Mesenchymal stem cell (in vitro differentiated cells and primary cell): ENCODE data around the gene GKN2.

ENCODE experiments used
- DNase-seq: peaks from one replicate; pipeline ENCODE4 v3.0.0-alpha.2; 2013
- H2AFZ ChIP-seq: one replicate; pipeline ENCODE4 v1.6.1; 2013; ENCODE audit warnings: low read depth, mild to moderate bottlenecking, control low read depth, inconsistent platforms, low read length, moderate library complexity
- H2AK5ac ChIP-seq: 2 replicates; pipeline ENCODE4 v1.6.1; 2013; ENCODE audit warnings: low read length, moderate library complexity, mild to moderate bottlenecking, inconsistent platforms; ENCODE audit not compliant: severe bottlenecking
- H2BK120ac ChIP-seq: one replicate; pipeline ENCODE4 v1.6.1; 2013; ENCODE audit warnings: low read depth, mild to moderate bottlenecking, inconsistent platforms, low read length, moderate library complexity
- H2BK12ac ChIP-seq, 2 experiments: one replicate each; pipeline ENCODE4 v1.6.1; 2013; ENCODE audit warnings: inconsistent platforms in 2 of 2, low read length in 2 of 2, mild to moderate bottlenecking in 2 of 2, moderate library complexity in 2 of 2, control low read depth in 1 of 2
- H2BK15ac ChIP-seq: one replicate; pipeline ENCODE4 v1.6.1; 2013; ENCODE audit warnings: mild to moderate bottlenecking, low read depth, inconsistent platforms; ENCODE audit not compliant: poor library complexity, severe bottlenecking
- H2BK5ac ChIP-seq: 2 replicates; pipeline ENCODE4 v1.6.1; 2013; ENCODE audit warnings: low read depth, mild to moderate bottlenecking, low read length, control low read depth, inconsistent platforms; ENCODE audit not compliant: poor library complexity, severe bottlenecking
- H3K14ac ChIP-seq, 2 experiments: one replicate each; pipeline ENCODE4 v1.6.1; 2013; ENCODE audit warnings: inconsistent platforms in 2 of 2, low read length in 2 of 2, control low read depth in 1 of 2, mild to moderate bottlenecking in 1 of 2, moderate library complexity in 1 of 2
- H3K18ac ChIP-seq, 2 experiments: one replicate each; pipeline ENCODE4 v1.6.1; 2013; ENCODE audit warnings: inconsistent platforms in 2 of 2, low read length in 2 of 2, control low read depth in 1 of 2, low read depth in 1 of 2, mild to moderate bottlenecking in 1 of 2
- H3K23ac ChIP-seq, 2 experiments: one replicate each; pipeline ENCODE4 v1.6.1; 2013; ENCODE audit warnings: inconsistent platforms in 2 of 2, low read length in 2 of 2, mild to moderate bottlenecking in 2 of 2, moderate library complexity in 2 of 2, control low read depth in 1 of 2
- H3K27ac ChIP-seq: 2 replicates; pipeline ENCODE4 v1.5.1; 2013; ENCODE audit warnings: mild to moderate bottlenecking, moderate library complexity, low read length, control low read depth, inconsistent platforms; ENCODE audit not compliant: poor library complexity, severe bottlenecking
- H3K27me3 ChIP-seq, 2 experiments: 2 replicates each; pipeline versions ENCODE4 v1.6.1 to v1.7.0; 2013; ENCODE audit warnings: low read length in 2 of 2, mild to moderate bottlenecking in 2 of 2, moderate library complexity in 2 of 2, control low read depth in 1 of 2, inconsistent platforms in 1 of 2; ENCODE audit not compliant: control insufficient read depth in 1 of 2, insufficient read depth in 1 of 2
- H3K36me3 ChIP-seq, 2 experiments: 2 replicates each; pipeline versions ENCODE4 v1.6.1 to v1.7.0; 2013; ENCODE audit warnings: low read length in 2 of 2, control low read depth in 1 of 2, inconsistent platforms in 1 of 2, low read depth in 1 of 2, mild to moderate bottlenecking in 1 of 2; ENCODE audit not compliant: insufficient read depth in 2 of 2, control insufficient read depth in 1 of 2
- H3K4ac ChIP-seq, 2 experiments: one replicate each; pipeline ENCODE4 v1.6.1; 2013; ENCODE audit warnings: inconsistent platforms in 2 of 2, low read length in 2 of 2, mild to moderate bottlenecking in 2 of 2, moderate library complexity in 2 of 2, control low read depth in 1 of 2, low read depth in 1 of 2
- H3K4me1 ChIP-seq: 2 replicates; pipeline ENCODE4 v1.6.1; 2013; ENCODE audit warnings: low read depth, low read length, control low read depth; ENCODE audit not compliant: control insufficient read depth, insufficient read depth
- H3K4me2 ChIP-seq: 2 replicates; pipeline ENCODE4 v1.6.1; 2013; ENCODE audit warnings: low read length, mild to moderate bottlenecking, inconsistent platforms; ENCODE audit not compliant: poor library complexity, severe bottlenecking
- H3K4me3 ChIP-seq, 2 experiments: 2 replicates each; pipeline versions ENCODE4 v1.5.1 to v1.7.0; 2013; ENCODE audit warnings: low read length in 2 of 2, mild to moderate bottlenecking in 2 of 2, control low read depth in 1 of 2, low read depth in 1 of 2; ENCODE audit not compliant: insufficient read depth in 1 of 2
- H3K79me1 ChIP-seq: replicated peaks from 2 replicates; pipeline ENCODE4 v1.6.1; 2013; ENCODE audit warnings: mild to moderate bottlenecking, control low read depth, low read length, inconsistent platforms; ENCODE audit not compliant: poor library complexity, severe bottlenecking
- H3K9ac ChIP-seq: 2 replicates; pipeline ENCODE4 v1.7.0; 2013; ENCODE audit warnings: mild to moderate bottlenecking, low read length, moderate library complexity
- H3K9me3 ChIP-seq: 2 replicates; pipeline ENCODE4 v1.7.0; 2013; ENCODE audit warnings: mild to moderate bottlenecking, low read length; ENCODE audit not compliant: control insufficient read depth
- H4K8ac ChIP-seq: one replicate; pipeline ENCODE4 v1.6.1; 2013; ENCODE audit warnings: inconsistent platforms, mild to moderate bottlenecking, low read length, moderate library complexity
- H4K91ac ChIP-seq: one replicate; pipeline ENCODE4 v1.6.1; 2013; ENCODE audit warnings: mild to moderate bottlenecking, low read length, inconsistent platforms
- WGBS: methylation state at CpG from one replicate; pipeline ENCODE4 v1.1.7; 2013; ENCODE audit warnings: mixed read lengths; 5-methylcytosine and 5-hydroxymethylcytosine counted together

GKN2 gene

GRCh38 chr2:68971591-68972231 lies 19.0 kb upstream of the GKN2 start:
- H2BK15ac ChIP-seq = no peak overlapping the region
- 9% methylated on average over 4 of the region's 5 CpGs for WGBS
- peak overlapping the region; percentile 16 for H3K4me2 ChIP-seq
- H3K23ac ChIP-seq = no peak overlapping the region
- DNase-seq = peak; percentile 86
- peaks cover 0 to 8% of the 10 kb centered on the region in 2 experiments for H3K27me3 ChIP-seq
- H3K4me1 ChIP-seq = peaks cover 11% of the 10 kb centered on the region
- H2BK120ac ChIP-seq = no peak overlapping the region
- peak overlapping the region; percentile 97 for H3K27ac ChIP-seq
- no peak overlapping the region for H2AFZ ChIP-seq
- peak overlapping the region; percentile 97 for H2BK5ac ChIP-seq
- H3K9ac ChIP-seq = no peak overlapping the region
- no peak overlapping the region for H3K4ac ChIP-seq
- H3K18ac ChIP-seq = peak overlapping the region in 1 of 2 experiments; percentile 71
- H3K9me3 ChIP-seq = no peaks in the 10 kb centered on the region
- no peaks in the 10 kb centered on the region for H3K79me1 ChIP-seq
- H3K36me3 ChIP-seq = no peaks in the 10 kb centered on the region
- H4K8ac ChIP-seq = peak overlapping the region; percentile 38
- peak overlapping the region in 1 of 2 experiments; percentile 29 for H2BK12ac ChIP-seq
- H2AK5ac ChIP-seq = no peak overlapping the region
- no peak overlapping the region for H3K4me3 ChIP-seq
- peak overlapping the region; percentile 71 for H4K91ac ChIP-seq
- H3K14ac ChIP-seq = no peak overlapping the region

- Histone ChIP-seq H3K4me2 (no peak overlapping the region), H3K4me1 (peaks cover 9% of the 10 kb centered on the region), H3K18ac (peak overlapping the region; percentile 5 to 45), H2BK120ac (no peak overlapping the region), H2BK15ac (no peak overlapping the region), H2BK5ac (peak overlapping the region; percentile 36), H3K36me3 (no peaks in the 10 kb centered on the region), H4K91ac (no peak overlapping the region), H3K23ac (no peak overlapping the region), H4K8ac (no peak overlapping the region), H3K4ac (no peak overlapping the region), H2AFZ (no peak overlapping the region), H3K14ac (no peak overlapping the region), H3K79me1 (no peaks in the 10 kb centered on the region), H3K27me3 (peaks cover 0 to 8% of the 10 kb centered on the region in 2 experiments), H2AK5ac (peak overlapping the region; percentile 63), H3K9me3 (no peaks in the 10 kb centered on the region), H3K27ac (peak overlapping the region; percentile 97), H3K9ac (no peak overlapping the region), H2BK12ac (peak overlapping the region in 1 of 2 experiments; percentile 49), H3K4me3 (no peak overlapping the region)
- no peak for DNase-seq
- WGBS = 86% methylated on average over 5 of the region's 8 CpGs
Observed at GRCh38 chr2:68970566-68971265, 18.0 kb upstream of the GKN2 start.

- H2AFZ ChIP-seq = no peak overlapping the region
- no peak overlapping the region for H3K14ac ChIP-seq
- H2BK15ac ChIP-seq = no peak overlapping the region
- H4K91ac ChIP-seq = no peak overlapping the region
- H3K27ac ChIP-seq = peak overlapping the region; percentile 2
- H3K4me2 ChIP-seq = no peak overlapping the region
- H2AK5ac ChIP-seq = peak overlapping the region; percentile 66
- H4K8ac ChIP-seq = no peak overlapping the region
- H3K4me1 ChIP-seq = peaks cover 9% of the 10 kb centered on the region
- no peaks in the 10 kb centered on the region for H3K36me3 ChIP-seq
- H3K79me1 ChIP-seq = no peaks in the 10 kb centered on the region
- H2BK5ac ChIP-seq = no peak overlapping the region
- H3K4me3 ChIP-seq = no peak overlapping the region
- WGBS = 90% methylated on average over 7 of the region's 8 CpGs
- no peak overlapping the region for H3K18ac ChIP-seq
- no peak overlapping the region for H3K9ac ChIP-seq
- H2BK120ac ChIP-seq = no peak overlapping the region
- H3K23ac ChIP-seq = no peak overlapping the region
- no peak overlapping the region for H3K4ac ChIP-seq
- peaks cover 0 to 5% of the 10 kb centered on the region in 2 experiments for H3K27me3 ChIP-seq
- DNase-seq = no peak
- H2BK12ac ChIP-seq = no peak overlapping the region
- H3K9me3 ChIP-seq = no peaks in the 10 kb centered on the region
Observed at GRCh38 chr2:68969736-68970490, 17.2 kb upstream of the GKN2 start.

GRCh38 chr2:68968221-68968620 lies 15.5 kb upstream of the GKN2 start:
- Histone ChIP-seq H3K14ac (no peak overlapping the region), H2BK15ac (no peak overlapping the region), H2AFZ (no peak overlapping the region), H3K4ac (no peak overlapping the region), H3K79me1 (no peaks in the 10 kb centered on the region), H3K18ac (no peak overlapping the region), H4K91ac (no peak overlapping the region), H3K4me1 (peaks cover 9% of the 10 kb centered on the region), H3K23ac (no peak overlapping the region), H2AK5ac (no peak overlapping the region), H3K9ac (no peak overlapping the region), H2BK5ac (no peak overlapping the region), H2BK12ac (no peak overlapping the region), H3K36me3 (no peaks in the 10 kb centered on the region), H2BK120ac (no peak overlapping the region), H4K8ac (no peak overlapping the region), H3K9me3 (no peaks in the 10 kb centered on the region), H3K27ac (no peak overlapping the region), H3K4me3 (no peak overlapping the region), H3K4me2 (no peak overlapping the region), H3K27me3 (peaks cover 0 to 5% of the 10 kb centered on the region in 2 experiments)
- WGBS = 100% methylated on average over 1 of the region's 1 CpG
- no peak for DNase-seq
